ENCODE data around the gene HMX2.

The HMX2 gene

GRCh38 chr10:123117644-123118417, 30.1 kb upstream of the HMX2 start:
- no peak for TF ChIP-seq CTCF (conservative IDR thresholded peaks at IDR 0.05; ENCODE audit: control insufficient read depth, insufficient read depth, low read depth, low read length)
- H3K4me3 ChIP-seq (ENCODE audit: control insufficient read depth, low read depth, low read length): no peak overlapping the region
- no peak for DNase-seq (ENCODE audit: low read depth)

GRCh38 chr10:123119081-123119480, 28.9 kb upstream of the HMX2 start:
- H3K4me3 ChIP-seq (ENCODE audit: control insufficient read depth, low read depth, low read length): no peak overlapping the region
- no peak for DNase-seq (ENCODE audit: low read depth)
- TF ChIP-seq CTCF (conservative IDR thresholded peaks at IDR 0.05; ENCODE audit: control insufficient read depth, insufficient read depth, low read depth, low read length): no peak

- TF ChIP-seq CTCF (conservative IDR thresholded peaks at IDR 0.05; ENCODE audit: control insufficient read depth, insufficient read depth, low read depth, low read length): no peak
- DNase-seq (ENCODE audit: low read depth): no peak
- no peak overlapping the region for H3K4me3 ChIP-seq (ENCODE audit: control insufficient read depth, low read depth, low read length)
These were observed 21.7 kb upstream of the HMX2 start for GRCh38 chr10:123126246-123126645.

GRCh38 chr10:123129618-123130271, 18.2 kb upstream of the HMX2 start:
- DNase-seq (ENCODE audit: low read depth): no peak
- TF ChIP-seq CTCF (conservative IDR thresholded peaks at IDR 0.05; ENCODE audit: control insufficient read depth, insufficient read depth, low read depth, low read length): no peak
- no peak overlapping the region for H3K4me3 ChIP-seq (ENCODE audit: control insufficient read depth, low read depth, low read length)

- peak overlapping the region; percentile 20 for H3K4me3 ChIP-seq (ENCODE audit: control insufficient read depth, low read depth, low read length)
- peak; percentile 82 for DNase-seq (ENCODE audit: low read depth)
- TF ChIP-seq CTCF (conservative IDR thresholded peaks at IDR 0.05; ENCODE audit: control insufficient read depth, insufficient read depth, low read depth, low read length): peak; percentile 81
These were observed 15.1 kb upstream of the HMX2 start for GRCh38 chr10:123132576-123133477.

- no peak for TF ChIP-seq CTCF (conservative IDR thresholded peaks at IDR 0.05; ENCODE audit: control insufficient read depth, insufficient read depth, low read depth, low read length)
- no peak overlapping the region for H3K4me3 ChIP-seq (ENCODE audit: control insufficient read depth, low read depth, low read length)
- DNase-seq (ENCODE audit: low read depth): no peak
These were observed 14.2 kb upstream of the HMX2 start for GRCh38 chr10:123133541-123134342.
